HG03520 (cell line): ENCODE measurements around the gene NOTCH3.

Experiments used
- ATAC-seq: cut with Tn5 transposase; IDR thresholded peaks from one replicate; pipeline ENCODE4 v1.9.1; 2021; ENCODE audit warnings: mild to moderate bottlenecking, moderate library complexity; ENCODE audit not compliant: unreplicated experiment

NOTCH3 gene

DNA sequence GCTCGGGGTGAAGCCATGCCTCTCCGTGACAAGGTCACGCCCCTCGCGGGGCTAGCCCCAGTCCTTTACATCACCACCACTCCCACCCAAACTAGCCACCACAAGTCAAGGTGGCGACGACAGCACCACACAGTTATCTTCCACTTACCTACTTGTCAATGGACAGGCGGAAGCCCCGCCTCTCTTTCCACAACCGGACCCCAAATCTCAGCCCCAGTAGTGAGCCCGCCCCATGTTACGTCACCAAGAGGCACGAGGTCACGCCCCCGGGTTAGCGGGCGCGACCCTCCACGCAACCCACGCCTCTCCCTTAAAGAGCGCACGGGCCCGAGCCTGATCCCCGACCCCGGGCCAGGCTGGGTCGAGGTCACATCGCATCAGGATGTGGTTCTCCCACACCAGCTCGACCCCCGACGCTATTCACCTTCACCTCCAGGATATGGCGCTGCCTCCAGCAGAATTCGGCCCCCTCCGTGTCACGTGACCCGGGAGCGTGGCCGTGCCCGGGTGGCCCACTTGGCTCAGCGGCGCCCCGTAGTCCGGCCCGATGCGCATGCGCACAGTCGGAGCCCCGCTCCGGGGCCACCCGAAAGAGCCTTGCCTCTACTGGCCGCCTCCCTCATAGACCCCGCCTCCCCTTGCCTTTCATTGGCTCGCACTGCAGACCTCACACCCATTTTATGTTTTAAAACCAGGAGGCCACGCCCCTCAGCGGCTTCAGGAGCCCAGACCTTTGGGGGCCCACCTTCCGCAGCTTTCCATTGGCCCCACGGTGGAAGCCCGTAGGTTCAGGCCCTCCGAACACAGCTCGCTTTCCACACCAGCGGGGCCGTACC is 75.3 kb downstream of the NOTCH3 start:
- peak; percentile 90 for ATAC-seq

DNA sequence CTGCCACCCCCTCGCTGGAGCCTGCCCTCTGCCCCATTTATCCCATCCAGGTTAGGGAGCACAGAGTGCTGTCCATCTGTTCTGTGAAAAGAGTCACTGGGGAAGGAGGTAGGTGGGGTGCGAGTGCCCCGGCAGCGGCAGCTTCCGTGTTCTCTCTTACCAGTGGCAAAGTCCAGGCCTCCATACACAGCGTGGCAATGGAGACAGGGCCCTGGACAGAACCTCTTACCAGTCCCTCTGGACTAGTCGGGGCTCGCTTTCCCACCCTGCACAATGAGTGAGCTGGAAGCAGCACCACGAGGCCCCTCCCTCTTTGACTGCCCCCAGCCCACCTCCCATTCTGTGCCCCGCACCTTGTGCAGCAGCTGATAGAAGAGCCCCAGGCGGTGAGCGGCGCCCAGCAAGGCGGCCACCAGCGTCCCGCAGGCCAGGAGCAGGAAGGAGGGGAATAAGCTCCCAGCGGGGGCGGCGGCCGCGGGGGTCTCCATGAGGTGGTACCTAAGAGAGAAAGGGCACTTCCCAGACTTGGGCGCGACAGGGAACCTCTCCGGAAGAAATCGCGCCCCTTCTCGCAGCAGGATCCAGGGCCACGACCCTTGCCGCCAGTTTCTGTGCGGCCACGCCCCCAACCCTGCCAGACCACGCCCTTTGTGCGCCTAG is 76.1 kb downstream of the NOTCH3 start:
- peak; percentile 1 for ATAC-seq

DNA sequence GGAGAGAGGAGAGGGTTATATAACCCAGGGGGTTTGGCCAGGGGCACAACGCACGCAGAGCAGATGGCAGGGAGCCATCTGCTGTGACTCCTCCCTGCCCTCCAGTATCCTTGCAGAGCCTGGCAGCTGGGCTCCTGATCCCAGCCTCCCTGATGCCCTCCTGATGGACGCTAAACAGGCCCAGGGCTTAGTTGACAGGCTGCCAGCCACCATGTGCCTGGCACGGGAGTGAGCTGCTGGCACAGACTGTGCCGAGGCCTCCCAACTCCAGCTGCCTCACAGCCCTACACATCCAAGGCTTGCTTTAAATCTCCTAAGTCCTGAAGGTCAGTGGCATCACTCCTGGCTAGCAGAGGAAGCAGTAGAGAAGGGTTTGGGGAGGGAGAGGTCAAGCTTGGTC is 76.9 kb downstream of the NOTCH3 start:
- ATAC-seq: no peak

DNA sequence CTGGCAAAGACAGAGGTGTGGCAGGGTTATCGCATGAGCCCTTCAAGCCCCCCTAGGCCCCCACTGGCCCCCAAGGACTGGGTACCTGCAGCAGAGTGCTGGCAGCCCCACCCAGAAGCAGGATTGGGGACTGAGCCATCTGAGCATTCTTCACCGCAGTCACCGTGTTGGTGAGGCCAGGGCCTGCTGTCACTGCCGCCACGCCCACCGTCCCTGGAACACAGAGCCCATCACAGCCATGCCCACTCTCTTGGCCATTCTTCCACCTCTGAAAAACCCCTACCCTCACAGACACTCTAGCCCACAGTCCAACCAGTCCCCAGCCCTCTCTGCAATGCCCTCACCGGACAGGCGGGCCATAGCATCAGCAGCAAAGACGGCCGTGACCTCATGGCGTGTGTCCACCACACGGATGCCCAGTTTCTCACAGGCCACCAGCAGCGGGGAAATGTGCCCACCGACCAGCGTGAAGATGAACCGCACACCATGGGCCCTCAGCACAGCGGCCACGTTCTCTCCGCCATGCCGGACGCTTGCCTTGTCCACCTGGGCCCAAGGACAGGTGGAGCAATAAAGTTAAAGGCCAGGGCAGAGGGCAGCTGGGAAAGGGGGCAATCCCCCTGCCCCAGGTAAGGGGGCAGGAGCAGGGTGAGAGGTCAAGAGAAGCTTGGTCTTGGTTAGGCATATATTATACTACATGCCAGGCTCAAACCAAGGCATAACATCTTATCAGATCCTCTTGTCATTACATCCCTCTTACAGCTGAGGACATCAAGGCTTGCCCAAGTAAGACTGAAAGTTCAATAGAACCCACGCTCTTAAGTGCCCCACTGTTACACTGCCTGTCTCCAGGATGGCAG is 77.5 kb downstream of the NOTCH3 start:
- no peak for ATAC-seq

DNA sequence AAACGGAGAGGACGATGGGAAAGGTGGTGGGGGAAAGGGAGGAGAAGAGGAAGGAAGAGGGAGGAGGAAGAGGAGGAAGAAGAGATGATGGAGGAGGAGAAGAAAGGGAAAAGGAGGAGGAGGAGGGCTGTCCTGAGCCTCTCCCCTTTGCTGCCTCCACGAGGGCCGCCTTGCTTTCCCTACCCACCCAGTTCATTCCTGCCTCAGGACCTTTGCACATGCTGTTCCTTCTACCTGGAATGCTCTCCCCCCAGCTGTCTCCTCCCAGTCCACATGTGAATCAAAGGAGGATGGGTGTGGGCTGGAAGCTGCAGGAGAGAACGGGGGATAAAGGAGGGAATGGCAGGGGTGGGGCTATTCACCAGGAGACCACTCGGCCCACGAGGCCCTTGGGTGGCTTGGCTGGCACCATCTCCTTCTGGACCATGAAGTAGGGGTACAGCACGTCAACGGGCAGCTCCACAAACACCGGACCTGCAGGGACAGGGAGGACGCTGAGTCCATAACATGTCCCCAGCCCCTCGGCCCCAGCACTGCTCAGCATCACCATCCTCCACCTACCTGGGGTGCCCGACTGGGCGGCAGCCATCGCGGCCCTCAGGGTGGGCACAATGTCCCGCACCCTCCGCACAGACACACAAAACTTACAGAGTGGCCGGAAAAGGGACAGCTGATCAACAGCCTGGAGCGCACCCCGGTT is 78.3 kb downstream of the NOTCH3 start:
- no peak for ATAC-seq

DNA sequence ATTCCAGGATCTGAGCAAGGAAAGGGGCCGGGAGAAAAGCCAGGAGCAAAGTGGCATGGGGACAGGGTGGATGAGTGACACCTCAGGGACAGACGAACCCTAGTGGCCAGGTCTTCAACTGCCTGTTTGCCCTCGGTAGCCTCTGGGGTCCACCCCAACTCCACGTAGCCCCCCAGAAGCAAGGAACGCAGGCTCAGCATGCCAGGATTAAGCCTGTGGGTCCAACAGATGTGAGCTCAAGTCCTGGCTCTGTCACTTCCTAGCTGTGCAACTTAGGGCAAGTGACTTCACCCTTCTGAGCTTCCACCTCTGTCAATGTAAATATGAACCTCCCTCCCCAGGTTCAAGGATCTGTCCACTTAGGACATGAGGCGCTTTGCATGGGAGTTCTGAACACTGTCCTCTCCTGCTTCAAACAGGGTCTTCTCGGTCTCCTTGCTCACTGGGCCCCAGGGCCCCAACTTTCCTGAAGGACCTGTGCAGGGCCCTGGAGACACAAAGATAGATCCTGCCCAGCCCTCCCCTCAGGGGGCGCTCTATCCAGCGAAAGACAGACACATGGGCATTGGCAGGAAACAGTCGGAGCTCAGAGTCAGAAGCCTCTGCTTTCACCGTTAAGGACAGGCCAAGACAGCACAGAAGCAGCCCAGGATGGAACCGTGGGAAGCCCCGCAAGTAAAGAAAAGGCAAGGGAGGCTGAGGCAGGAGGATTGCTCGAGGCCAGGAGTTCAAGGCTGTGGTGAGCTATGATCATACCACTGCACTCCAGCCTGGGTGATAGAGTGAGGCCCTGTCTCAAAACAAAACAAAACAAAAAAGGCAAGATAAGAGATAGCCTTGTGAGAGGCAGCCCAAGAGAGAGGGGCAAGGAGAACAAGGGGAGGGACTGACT is 80.4 kb downstream of the NOTCH3 start:
- ATAC-seq: no peak

DNA sequence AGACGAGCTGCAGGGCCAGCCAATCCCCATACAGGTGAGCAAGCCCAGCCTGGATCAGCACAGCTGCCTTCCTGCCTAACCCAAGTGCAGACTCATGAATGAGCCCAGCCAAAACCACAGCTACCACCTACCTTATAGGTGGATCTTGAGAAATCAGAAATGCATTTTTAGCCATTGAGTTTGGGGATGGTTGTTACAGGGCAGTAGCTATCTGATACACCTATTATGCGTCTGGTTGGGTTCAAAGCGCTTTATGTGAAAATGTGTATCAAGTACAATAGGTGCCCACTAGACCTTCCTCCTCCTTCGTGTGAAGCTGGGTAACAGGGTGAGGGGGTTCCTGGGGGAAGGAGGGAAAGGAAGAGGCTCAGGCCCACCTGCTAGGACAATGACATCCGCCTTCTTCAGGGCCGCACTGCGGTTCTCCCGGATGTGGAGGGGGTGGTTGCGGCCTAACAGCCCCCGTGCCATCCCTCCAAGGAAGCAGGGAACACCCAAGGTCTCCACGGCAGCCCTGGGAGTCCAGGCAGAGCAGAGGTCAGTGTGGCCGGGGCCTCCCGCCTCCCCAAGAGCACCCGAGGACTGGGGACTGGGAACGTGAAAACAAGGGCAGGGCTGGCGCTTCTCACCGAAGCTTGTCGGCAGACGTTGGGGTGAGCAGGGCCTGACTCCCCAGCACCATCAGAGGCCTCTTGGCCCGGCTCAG is 81.9 kb downstream of the NOTCH3 start:
- ATAC-seq: no peak

DNA sequence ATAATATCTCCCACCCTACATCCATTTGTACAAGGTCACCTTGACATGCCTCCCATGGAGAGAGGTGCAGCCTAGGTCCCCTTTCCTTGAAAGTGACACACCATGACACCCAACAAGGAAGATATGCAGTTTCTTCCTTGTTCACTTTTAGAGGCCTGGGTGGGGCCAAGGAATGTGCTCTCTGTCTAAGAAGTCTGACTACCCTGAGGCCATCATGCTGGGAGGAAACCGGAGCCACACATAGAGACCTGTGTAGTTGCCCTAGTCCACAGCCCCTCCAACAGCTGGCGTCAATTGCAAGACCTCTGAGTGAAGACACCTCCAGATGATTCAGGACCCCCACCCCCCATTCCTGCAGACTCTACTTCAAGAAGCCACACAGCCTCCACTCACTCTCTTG is 82.5 kb downstream of the NOTCH3 start:
- no peak for ATAC-seq

DNA sequence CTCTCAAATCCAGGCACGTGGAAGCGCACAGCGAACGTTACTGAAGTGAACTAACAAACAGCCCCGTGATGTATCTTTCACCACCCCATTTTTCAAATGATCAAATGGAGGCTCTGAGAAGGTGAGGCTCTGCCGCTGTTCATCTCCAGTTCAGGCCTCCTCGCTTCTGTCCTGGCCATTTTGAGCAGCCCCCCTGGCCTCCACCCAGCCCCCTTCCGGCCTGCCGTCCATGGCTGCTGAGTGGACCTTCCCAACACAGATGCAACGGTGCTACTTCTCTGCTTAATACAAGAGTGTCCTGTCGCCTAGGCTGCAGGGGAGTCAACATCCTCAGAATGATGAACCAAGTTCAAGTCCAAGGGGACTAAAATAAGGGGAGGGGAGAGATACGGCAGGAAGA is 83.9 kb downstream of the NOTCH3 start:
- no peak for ATAC-seq

DNA sequence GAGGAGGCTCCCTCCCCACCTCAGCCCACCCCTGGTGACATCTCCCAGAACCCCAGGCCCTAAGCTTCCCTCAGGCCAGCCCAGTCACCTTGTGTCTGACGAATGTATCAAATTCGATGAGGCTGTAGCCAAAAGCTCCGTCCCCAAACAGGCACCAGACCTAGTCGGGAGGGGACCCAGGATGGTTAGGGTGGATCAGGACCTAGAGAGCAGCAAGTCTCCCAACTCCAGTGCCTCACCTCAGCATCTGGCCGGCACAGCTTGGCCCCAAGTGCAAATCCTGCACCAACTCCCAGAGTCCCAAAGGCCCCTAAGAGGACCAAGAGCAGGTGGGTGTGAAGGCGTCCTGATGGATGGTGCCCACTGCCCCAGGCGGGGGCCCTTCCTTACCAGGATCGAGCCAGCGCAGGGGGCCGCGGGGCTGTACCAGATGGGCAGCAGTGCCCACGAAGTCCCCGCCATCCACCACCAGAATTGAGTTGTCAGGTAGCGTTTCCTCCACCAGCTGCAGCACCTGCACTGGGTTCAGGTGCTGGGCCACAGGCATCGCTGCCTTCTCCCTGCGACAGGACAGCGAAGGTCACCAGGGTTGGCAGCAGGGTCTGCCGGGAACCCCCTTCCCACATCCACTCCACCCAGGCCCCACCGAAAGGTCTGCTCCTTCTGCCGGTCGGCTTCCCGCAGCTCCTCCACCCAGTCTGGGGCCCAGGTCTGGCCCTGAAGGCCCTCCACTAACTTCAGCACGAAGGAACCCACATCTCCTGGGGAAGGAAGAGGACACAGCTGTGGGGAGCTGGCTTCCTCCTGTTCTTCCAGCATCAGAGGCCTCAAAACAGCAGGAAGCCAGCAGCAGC is 84.8 kb downstream of the NOTCH3 start:
- ATAC-seq: no peak

DNA sequence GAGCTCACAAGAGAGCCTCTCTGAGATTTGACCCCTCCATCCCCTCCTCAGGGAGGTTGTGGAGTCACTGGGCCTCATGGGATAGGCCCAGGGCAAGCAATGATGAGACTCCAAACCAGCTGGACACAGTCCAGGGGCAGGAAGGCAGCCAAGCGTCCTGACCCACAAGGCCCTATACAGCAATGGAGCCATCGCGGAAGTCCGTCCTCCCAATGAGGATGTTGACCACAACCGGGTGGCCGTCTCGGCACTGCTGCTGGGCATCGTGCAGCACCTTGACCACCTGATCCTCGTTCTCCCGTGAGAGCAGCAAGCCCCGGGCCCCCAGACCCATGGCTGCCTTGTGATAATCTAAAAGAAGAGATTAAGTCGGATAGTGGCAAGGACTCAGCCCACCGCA is 85.7 kb downstream of the NOTCH3 start:
- no peak for ATAC-seq

DNA sequence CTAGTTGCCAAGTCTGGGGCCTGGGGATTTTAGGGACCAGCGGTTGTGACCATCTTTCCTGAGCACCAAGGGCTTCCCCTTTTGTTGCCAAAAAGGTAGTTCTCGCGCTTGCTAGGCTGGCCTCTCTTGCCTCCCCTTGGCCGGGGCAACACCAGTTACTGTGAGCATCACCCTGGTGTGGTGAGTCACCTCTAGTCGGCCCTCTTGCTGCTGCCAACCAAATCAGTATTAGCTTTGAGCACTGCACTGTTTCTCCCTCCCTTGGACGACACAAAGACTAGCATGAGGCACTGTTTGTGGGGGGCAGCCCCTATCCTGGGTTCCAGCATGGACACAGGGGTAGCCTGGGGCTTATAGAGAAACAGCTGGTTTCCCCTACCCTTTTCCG is 86.6 kb downstream of the NOTCH3 start:
- ATAC-seq: no peak

DNA sequence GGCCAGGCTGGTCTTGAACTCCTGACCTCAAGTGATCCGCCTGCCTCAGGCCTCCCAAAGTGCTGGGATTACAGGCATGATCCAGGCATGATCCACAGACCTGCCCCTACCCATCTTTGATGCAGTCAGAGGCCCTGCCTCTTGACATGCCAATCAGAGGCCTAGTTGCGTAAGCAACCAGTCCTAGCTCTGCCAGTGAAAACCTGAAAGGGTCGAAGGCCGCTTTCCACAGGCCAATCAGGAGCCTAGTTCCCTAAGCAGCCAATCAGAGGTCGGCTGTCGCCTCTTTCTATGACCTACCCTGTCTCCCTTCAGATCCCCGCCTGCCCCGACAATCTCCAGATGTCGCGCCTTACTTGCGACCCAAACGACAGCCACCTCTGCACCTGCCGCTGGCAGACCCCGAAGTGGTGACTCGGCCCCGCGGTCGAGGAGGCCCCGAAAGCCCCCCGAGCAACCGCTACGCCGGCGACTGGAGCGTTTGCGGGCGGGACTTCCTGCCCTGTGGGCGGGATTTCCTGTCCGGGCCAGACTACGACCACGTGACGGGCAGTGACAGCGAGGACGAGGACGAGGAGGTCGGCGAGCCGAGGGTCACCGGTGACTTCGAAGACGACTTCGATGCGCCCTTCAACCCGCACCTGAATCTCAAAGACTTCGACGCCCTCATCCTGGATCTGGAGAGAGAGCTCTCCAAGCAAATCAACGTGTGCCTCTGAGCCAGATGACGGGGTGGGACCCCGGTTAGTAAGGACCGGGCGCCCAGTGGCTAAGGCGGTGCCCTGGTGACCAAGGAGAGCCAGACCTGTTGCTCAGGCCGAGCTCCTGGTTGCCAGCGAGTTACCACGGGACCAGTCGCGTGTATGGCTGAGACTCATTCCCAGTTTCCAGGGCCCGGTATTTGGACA is 87.3 kb downstream of the NOTCH3 start:
- ATAC-seq: no peak

DNA sequence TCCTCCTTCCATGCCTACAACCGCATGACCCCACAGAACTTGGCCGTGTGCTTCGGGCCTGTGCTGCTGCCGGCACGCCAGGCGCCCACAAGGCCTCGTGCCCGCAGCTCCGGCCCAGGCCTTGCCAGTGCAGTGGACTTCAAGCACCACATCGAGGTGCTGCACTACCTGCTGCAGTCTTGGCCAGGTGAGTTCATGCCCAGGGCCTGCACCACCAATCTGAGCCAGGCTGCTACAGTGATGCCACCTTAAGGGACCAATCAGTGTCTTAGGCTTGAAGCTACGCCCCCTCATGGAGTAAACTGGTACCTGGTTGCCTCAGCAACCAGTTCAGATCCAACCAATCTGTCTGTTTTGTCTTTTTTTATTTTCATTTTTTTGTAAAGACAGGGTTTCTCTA is 88.4 kb downstream of the NOTCH3 start:
- ATAC-seq: no peak

DNA sequence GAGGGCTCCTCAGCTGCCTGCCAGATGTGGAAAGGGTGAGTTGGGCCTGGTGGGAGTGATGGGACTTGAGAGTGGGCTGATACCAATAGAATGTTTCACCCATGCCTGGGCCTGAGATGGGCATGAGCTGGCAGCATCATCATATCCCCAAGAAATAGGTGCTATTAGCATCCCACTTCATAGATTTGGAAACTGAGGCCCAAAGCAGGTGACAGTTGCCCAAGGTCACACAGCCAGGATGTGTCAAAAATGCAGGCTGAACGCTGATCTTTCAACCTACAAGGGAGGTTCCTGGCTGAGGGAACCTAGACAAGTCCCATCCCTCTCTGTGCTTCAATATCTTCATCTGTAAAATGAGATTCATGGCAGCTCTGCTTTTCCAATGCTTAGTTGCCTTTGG is 89.0 kb downstream of the NOTCH3 start:
- no peak for ATAC-seq

DNA sequence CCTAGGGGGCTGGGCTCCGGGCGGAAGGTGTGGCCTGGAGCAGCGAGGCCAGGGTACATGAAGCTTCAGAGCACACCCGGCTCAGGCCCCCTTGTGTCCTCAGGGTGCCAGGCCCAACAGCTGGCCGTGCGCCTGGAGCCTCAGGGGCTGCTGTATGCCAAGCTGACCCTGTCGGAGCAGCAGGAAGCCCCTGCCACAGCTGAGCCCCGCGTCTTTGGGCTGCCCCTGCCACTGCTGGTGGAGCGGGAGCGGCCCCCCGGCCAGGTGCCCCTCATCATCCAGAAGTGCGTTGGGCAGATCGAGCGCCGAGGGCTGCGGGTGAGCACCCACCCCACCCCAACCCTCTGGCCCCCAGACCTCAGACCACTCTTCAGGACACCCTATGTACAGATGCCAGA is 90.4 kb downstream of the NOTCH3 start:
- no peak for ATAC-seq

DNA sequence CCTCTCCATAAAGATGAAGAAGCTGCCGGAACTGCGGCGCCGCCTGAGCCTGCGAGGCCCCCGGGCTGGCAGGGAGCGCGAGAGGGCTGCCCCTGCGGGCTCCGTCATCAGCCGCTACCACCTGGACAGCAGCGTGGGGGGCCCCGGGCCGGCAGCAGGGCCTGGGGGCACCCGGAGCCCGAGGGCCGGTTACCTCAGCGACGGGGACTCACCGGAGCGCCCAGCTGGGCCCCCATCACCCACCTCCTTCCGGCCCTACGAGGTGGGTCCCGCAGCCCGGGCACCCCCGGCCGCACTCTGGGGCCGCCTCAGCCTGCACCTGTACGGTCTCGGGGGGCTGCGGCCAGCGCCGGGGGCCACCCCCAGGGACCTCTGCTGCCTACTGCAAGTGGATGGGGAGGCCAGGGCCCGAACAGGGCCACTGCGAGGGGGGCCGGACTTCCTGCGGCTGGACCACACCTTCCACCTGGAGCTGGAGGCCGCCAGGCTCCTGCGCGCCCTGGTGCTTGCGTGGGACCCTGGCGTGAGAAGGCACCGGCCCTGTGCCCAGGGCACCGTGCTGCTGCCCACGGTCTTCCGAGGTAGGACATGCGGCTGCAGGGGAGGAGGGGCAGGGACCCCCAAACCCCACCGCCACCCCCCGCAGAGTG is 90.9 kb downstream of the NOTCH3 start:
- ATAC-seq: no peak
